Mesenteric fat pad (tissue), 1 donor: Measurements from ENCODE around the gene NKX1-1. TPM values are rescaled to one million over a fixed set of nuclear protein-coding genes. Genes with fewer than 3 reads are reported as not detected.
"Not testable (repeated sequence)": the region's sequence is repeated elsewhere in the genome, so short reads cannot be mapped to it uniquely, and the experiment has no call there.

Experiments used
- DNase-seq: peaks from one replicate; pipeline ENCODE4 v3.0.0-alpha.2; 2020; ENCODE audit warnings: low spot score
- long read RNA-seq: library from polyadenylated mRNA; unstranded; transcript quantifications from one replicate; pipeline ENCODE4 v2.0.0, GENCODE V29; 2020
- total RNA-seq: library from RNA; stranded (reverse); fragmentation: NEBNext Ultra II Directional; extraction: Animal tissue kit (Norgen Biotek cat#: 25700); gene quantifications from one replicate; pipeline ENCODE4 v1.2.1, GENCODE V29; 2021
- donor health status: DM: yes; HTN: yes; CAD: no.

Gene NKX1-1
- total RNA-seq: not detected
- long read RNA-seq: 0 reads

DNA sequence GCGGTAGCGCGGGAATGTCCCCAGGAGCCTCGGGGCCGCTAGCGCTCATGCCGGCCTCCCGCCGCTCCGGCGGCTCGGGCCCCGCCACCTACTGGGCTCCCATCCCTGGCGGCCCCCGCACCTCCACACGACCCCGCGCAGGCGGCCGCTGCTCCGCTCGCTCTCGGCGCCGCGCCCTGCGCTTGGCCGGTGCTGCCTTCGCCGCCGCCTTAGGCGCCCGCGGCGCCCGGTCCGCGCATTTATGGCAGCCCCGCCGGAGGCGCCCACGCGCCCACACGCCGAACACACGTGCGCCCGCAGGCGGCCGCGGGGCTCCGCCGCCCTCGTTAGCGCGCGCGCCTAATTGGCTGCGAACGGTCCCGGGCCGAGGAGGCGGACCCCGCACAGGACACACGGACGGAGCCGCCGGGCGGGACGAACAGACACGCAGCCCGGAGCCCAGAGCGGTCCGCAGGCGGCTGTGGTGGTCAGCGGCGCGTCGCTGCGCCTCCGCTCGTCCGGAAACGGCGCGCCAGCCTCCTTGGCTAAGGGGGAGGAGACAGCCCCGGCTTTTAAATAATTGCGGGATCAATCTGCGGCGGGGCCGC lies at the start of gene NKX1-1:
Gene NKX1-1, minus strand, starts transcription at position 49 of the 587 bp plus-strand sequence. Its CDS starts 0 bp downstream, at position 49.
- peak; percentile 88 for DNase-seq

DNA sequence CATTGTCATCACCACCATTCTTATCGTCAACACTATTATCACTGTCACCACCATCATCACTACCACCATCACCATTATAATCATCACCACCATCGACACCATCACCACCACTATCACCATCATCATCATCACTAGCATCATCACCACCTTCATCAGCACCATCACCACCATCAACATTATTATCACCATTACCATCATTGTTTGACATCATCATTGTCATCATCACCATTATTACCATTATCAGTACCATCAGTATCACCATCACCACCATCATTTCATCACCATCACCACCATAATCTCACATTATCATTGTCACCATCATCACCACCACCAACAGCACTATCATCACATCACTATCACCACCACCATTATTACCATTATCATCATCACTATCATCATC lies 47.5 kb upstream of the NKX1-1 start:
- DNase-seq: no peak

DNA sequence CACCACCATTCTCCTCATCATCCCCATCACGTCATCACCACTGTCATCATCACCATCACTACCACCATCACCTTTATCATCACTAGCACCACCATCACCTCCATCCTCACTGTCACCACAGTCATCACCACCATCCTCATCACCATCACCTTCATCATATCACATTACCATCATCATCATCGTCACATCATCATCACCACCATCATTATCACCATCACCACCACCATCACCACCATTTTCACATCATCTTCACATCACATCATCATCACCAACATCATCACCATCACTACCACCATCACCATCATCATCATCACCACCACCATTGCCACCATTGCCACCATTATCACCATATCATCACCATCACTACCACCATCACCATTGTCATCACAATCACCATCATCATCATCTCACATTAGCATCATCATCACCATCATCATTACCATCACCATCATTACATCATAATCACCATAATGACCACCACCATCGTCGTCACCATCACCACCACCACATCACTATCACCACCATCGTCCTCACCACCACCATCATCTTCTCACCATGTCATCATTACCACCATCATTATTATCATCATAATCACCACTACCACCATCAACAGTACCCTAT lies 46.3 kb upstream of the NKX1-1 start:
- DNase-seq: no peak

DNA sequence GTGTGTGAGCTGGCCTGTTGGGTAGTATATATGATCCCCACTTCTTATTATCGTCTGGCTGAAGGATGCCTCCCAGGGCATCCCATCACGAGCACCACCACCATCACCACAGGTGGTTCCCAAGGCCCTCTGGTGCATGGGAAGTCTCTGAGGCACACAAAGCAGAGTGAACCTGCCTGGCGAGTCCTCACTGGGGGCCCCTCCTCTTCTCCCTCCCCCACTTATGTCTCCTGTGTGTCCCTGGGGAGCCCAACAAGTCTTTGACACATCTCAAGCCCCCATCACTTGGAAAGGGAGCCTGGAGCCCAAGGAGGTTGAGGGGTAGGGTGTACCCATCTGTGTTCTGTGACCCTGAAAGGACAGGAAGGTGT lies 45.5 kb upstream of the NKX1-1 start:
- no peak for DNase-seq

DNA sequence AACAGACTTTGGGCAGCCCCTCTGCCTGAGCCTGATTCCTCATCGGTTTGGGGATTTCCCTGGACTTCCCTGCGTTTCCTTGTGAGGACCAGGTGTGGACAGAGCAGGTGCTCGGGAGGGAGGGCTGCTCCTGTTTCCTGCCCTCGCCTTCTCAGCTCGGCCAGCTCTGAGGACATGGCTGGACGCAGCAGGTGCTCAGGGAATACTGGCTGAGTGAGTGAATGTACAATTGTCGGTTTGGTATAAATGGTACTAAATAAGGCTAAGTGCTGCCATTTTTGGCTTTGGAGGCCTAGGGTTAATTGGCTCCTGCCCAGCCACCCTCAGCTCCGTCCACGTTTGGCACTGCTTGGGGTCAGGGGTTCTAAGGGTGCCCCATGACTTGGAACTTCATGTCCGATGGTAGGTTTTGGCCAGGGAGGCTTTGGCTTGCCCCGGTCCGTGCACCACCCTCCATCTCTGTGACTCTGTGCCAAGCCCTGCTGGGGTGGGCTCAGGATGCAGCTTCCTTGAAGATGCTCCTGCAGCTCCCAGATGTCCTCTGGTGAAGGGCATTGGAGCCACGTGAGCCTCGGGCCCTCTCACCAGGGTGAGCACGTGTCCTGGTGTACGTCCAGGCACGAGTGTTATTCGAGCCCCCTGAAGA lies 45.0 kb upstream of the NKX1-1 start:
- no peak for DNase-seq

GRCh38 chr4:1449833-1450741 lies 43.8 kb upstream of the NKX1-1 start:
- DNase-seq: peak; percentile 72

DNA sequence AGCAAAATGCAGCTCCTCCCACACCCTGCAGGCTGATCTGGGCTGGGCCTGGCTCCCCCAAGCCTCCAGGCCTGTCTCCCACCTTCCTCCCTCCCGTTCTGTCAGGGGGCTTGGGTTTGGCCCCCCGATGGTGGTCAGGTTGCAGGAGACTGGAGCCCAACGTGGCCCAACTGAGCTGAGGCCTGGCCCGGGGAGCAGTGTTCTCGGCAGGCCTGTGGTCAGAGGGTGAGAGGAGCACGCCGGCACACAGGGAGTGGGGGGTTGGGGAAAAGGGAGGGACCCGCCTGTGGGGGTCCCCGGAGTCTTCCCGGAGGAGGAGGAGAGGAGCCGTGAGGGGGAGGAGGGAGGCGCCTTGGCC lies 43.2 kb upstream of the NKX1-1 start:
- DNase-seq: peak; percentile 67

DNA sequence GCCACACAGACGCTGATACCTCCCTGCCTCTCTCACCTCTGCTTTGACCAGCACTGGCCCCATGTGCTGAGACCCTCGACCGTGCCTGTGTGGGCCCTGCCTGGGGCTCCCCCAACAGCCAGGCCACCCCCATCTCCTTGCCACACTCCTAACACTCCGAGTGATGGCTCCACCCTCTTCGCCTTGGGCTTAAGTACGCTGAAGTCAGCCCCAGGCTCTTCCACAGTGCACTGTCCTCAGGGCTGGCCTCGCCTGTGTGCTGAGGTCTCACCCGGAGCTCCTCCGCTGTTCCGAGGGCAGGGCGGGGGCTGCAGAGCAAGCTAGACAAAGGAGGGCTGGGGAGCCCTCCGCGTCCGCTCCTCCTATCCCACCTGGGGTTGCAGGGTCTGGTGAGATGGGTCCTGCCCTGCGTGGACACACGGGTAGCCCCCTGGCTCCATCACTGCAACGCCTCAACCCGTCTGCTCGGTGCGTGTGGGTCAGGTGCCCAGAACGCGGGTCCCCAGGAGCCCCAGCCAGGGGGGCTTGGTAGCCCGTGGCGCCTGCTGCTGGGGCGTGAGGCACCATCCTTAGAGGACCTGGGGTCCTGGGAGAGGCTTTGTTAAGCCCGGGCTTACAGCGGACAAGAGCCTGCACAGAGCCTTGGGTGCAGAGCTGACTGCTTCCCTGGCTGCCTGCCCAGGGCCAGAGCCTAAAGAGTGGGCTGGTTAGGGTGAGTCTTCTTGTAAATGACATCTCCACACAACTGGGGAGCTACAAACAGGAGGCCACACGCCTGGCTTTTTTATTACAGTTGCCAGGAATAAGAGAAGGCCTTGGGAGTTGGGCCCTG lies 42.6 kb upstream of the NKX1-1 start:
- DNase-seq: peak; percentile 67

DNA sequence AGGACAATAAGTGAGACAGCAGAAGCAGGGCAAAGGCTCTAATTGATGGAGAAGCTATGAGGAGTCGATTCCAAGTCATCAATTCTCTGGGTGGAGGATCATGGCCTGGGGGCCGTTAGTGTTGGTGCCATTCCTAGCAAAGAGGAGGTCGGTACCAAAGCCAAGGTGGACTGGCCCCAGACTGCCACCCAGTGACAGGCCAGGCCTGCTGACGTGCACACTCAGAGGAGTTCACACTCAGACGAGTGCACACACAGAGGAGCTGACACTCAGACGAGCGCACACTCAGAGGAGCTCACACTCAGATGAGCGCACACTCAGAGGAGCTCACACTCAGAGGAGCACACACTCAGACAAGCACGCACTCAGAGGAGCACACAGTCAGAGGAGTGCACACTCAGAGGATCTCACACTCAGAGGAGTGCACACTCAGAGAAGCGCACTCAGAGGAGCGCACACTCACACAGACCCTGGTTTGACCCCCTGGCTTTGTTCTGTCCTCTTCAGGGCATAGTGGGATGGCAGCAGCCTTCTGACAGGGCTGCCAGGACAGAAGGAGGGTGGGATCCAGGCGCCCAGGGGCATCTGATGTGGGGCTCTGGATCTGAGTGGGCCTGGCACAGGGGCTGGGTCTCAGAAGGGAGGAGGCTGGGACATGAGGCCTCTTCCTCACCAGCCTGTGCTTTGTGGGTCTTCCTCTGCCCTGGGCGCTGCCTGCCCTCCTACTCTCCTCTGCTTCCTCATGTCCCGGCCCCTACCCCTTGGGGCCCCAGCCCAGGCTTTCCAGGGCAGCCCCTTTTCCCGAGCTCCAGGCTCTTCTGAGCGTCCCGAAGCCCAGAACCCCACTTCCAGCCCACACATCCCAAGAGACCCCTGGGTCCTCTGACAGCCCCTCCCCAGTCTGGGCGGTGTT lies 41.7 kb upstream of the NKX1-1 start:
- peak; percentile 47 for DNase-seq

- no peak for DNase-seq
Observed at GRCh38 chr4:1446502-1447386, 40.5 kb upstream of the NKX1-1 start.

DNA sequence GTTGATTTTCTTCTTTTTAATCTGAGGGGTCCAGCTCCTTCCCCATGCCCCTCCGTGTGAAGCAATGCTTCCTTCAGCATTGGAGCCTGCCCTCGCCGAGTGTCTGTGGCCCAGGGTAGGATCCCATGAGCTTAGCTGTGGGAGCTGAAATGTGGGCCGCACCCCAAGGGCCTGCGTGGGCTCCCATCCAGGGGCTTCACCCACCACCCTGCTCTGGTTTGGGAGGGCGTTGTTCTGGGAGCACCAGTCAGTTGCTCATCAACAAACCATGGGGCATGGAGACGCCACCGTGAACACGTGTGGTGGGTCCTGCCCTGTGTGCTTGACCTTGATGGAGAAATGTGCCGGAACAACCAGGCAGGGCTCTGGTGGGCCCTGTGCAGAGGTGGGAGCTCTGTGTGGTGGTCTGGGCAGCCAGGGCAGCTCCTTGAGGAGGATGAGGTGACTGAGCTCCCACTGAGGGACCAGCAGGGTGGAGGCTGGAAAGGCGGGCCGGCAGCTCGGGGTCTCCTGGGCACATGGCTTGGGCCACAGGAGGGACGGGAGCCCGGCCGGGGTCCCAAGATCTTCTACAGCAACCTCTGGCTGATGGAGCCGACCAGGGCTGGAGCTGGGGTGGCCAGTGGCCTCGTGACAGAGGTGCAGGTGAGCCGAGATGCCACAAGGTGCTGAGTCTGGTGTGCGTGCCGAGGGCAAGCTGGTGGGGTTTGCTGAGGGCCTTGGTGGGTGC lies 39.6 kb upstream of the NKX1-1 start:
- no peak for DNase-seq

- DNase-seq: not testable (repeated sequence)
Observed at GRCh38 chr4:1443688-1444172, 37.5 kb upstream of the NKX1-1 start.

DNA sequence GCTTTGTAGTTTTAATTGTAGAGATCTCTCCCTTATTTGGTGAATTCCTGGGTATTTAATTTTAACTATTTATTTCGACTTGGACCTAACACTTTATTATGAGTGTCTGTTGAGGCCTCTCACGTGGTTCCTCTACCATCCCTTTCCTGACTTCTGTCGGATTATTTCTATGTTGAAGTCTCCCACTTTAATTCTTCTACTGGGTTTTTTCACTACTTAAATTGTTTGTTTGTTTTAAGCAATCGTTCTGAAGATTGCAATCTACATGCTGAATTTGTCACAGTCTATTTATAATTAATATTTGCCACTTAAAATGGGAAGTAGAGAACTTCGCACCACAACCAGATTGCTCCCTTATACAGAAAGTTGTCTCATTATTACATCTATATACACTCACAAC lies 20.8 kb upstream of the NKX1-1 start:
- no peak for DNase-seq

DNA sequence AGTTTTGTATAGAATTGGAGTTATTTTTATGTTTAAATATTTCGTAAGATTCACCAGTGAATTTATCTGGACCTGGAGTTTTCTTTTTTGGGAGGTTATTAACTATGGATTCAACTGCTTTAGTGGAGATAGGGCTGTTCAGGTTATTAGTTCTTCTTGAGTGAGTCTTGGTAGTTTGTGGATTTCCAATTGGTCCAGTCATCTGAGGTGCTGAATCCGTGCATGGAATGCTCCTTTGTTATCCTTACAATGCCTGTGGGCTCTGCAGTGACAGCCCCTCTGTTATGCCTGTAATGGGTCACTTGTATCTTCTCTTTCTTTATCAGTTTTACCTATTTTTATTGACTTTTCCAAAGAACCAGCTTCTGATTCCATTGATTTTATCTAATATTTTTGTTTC lies 15.4 kb upstream of the NKX1-1 start:
- no peak for DNase-seq

DNA sequence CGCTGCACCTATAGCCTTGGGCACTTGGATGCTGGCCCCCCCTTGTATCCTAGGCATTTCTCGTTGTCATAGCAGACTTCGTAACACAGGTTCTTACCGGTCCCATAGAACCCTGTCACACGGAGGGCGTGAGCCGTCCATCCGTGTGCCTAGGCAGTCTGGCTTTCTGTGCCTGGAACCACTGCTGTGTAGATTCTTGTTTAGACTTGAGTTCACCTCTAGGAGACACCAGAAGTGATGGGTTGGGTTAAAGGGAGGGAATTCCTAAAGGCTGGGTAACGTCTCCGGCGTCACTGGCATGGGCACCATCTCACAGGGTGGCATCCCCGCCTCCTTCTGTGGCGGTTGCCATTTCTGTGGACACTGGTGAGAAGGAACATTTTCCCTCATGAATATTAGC lies 13.5 kb upstream of the NKX1-1 start:
- DNase-seq: peak; percentile 45

DNA sequence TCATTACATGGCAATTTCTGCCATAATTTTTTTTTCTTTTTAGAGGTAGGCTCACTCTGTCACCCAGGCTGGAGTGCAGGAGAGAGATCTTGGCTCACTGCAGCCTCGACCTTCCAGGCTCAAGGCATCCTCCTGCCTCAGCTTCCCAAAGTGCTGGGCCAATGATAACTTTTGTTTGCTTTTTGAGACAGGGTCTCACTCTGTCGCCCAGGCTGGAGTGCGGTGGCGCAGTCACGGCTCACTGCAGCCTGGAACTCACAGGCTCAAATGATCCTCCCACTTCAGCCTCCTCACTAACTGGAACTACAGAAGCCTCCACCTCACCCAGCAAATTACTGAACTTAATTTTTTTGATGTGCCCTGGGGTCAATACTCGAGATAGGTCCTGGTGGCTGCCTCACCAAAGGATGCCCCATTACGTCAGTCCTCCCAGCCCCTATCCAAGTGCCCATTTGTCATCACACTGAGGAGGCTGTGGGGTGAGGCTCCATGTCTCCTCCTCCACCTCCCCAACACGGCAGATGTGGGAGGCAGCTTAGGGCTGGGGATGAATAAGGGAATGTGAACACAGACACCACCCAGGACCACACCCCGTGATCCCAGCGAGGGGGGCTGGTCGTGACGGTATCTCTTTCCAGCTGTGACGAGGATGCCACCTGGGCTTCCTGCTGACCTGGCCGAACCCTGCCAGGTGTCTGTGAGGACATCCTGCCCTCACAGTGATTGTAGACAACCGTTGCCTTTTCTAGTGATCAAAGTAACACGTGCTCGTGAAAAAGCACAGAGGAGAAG lies 12.4 kb upstream of the NKX1-1 start:
- peak; percentile 85 for DNase-seq
